BLaER1 (cell line): Measurements from ENCODE around the gene FALEC.
"Not testable (repeated sequence)": the region's sequence is repeated elsewhere in the genome, so short reads cannot be mapped to it uniquely, and the experiment has no call there.

Experiments used
- H3K27ac ChIP-seq: shearing (Covaris generic); formaldehyde crosslinking; 2 replicates; pipeline ENCODE4 v1.8.1; 2022
- H3K27me3 ChIP-seq: shearing (Covaris generic); formaldehyde crosslinking; 2 replicates; pipeline ENCODE4 v1.8.1; 2022
- H3K36me3 ChIP-seq: shearing (Covaris generic); formaldehyde crosslinking; 2 replicates; pipeline ENCODE4 v1.8.1; 2022
- H3K4me1 ChIP-seq: shearing (Covaris generic); formaldehyde crosslinking; 2 replicates; pipeline ENCODE4 v1.8.1; 2022
- H3K4me2 ChIP-seq: shearing (Covaris generic); formaldehyde crosslinking; 2 replicates; pipeline ENCODE4 v1.8.1; 2022
- H3K4me3 ChIP-seq: shearing (Covaris generic); formaldehyde crosslinking; 2 replicates; pipeline ENCODE4 v1.8.1; 2022
- H3K9ac ChIP-seq: shearing (Covaris generic); formaldehyde crosslinking; 2 replicates; pipeline ENCODE4 v1.8.1; 2022
- H3K9me3 ChIP-seq: shearing (Covaris generic); formaldehyde crosslinking; 2 replicates; pipeline ENCODE4 v1.8.1; 2022
- H4K20me1 ChIP-seq: shearing (Covaris generic); formaldehyde crosslinking; 2 replicates; pipeline ENCODE4 v1.8.1; 2022
- Cebpa-rat ChIP-seq: shearing (Covaris generic); IDR thresholded peaks from 2 replicates; pipeline ENCODE4 v1.8.1; 2022

The FALEC gene

GRCh38 chr1:150567717-150568593 is 52.4 kb downstream of the FALEC start:
- peak overlapping the region; percentile 58 for H3K9ac ChIP-seq
- peak overlapping the region; percentile 100 for H3K4me2 ChIP-seq
- no peak for TF ChIP-seq Cebpa-rat
- H4K20me1 ChIP-seq = peaks cover 82% of the 10 kb centered on the region
- peaks cover 31% of the 10 kb centered on the region for H3K36me3 ChIP-seq
- no peaks in the 10 kb centered on the region for H3K9me3 ChIP-seq
- H3K27me3 ChIP-seq = no peaks in the 10 kb centered on the region
- peak overlapping the region; percentile 54 for H3K4me3 ChIP-seq
- peaks cover 77% of the 10 kb centered on the region for H3K4me1 ChIP-seq
- peak overlapping the region; percentile 89 for H3K27ac ChIP-seq

- Histone ChIP-seq H3K4me2 (peak overlapping the region; percentile 100), H3K27ac (peak overlapping the region; percentile 89), H3K36me3 (peaks cover 37% of the 10 kb centered on the region), H3K9ac (no peak overlapping the region; the same call in 1 of the 2 replicates), H3K27me3 (no peaks in the 10 kb centered on the region), H3K9me3 (no peaks in the 10 kb centered on the region), H3K4me3 (no peak overlapping the region), H4K20me1 (peaks cover 82% of the 10 kb centered on the region), H3K4me1 (peaks cover 77% of the 10 kb centered on the region)
- no peak for TF ChIP-seq Cebpa-rat
Observed at GRCh38 chr1:150568594-150568966, 53.0 kb downstream of the FALEC start.

- H3K4me1 ChIP-seq = peaks cover 68% of the 10 kb centered on the region
- no peak overlapping the region for H3K4me3 ChIP-seq
- TF ChIP-seq Cebpa-rat = no peak
- H3K27ac ChIP-seq = no peak overlapping the region
- H4K20me1 ChIP-seq = peaks cover 100% of the 10 kb centered on the region
- H3K27me3 ChIP-seq = no peaks in the 10 kb centered on the region
- H3K36me3 ChIP-seq = peaks cover 80% of the 10 kb centered on the region
- H3K9me3 ChIP-seq = no peaks in the 10 kb centered on the region
- H3K4me2 ChIP-seq = peak overlapping the region; percentile 29
- H3K9ac ChIP-seq = peak overlapping the region; percentile 6; the same call in 1 of the 2 replicates
Observed at GRCh38 chr1:150572918-150573647, 57.5 kb downstream of the FALEC start.

- peak overlapping the region; percentile 29; the same call in 1 of the 2 replicates for H3K4me2 ChIP-seq
- peaks cover 80% of the 10 kb centered on the region for H3K36me3 ChIP-seq
- not testable (repeated sequence) for H3K27me3 ChIP-seq, H3K9me3 ChIP-seq, H3K27ac ChIP-seq, H3K4me3 ChIP-seq
- 0 out of 2 replicates have a peak overlapping the region, but pooled peaks have one; percentile 6 for H3K9ac ChIP-seq
- H4K20me1 ChIP-seq = peaks cover 100% of the 10 kb centered on the region
- H3K4me1 ChIP-seq = peaks cover 62% of the 10 kb centered on the region
Observed at GRCh38 chr1:150573648-150574071, 58.1 kb downstream of the FALEC start.

DNA sequence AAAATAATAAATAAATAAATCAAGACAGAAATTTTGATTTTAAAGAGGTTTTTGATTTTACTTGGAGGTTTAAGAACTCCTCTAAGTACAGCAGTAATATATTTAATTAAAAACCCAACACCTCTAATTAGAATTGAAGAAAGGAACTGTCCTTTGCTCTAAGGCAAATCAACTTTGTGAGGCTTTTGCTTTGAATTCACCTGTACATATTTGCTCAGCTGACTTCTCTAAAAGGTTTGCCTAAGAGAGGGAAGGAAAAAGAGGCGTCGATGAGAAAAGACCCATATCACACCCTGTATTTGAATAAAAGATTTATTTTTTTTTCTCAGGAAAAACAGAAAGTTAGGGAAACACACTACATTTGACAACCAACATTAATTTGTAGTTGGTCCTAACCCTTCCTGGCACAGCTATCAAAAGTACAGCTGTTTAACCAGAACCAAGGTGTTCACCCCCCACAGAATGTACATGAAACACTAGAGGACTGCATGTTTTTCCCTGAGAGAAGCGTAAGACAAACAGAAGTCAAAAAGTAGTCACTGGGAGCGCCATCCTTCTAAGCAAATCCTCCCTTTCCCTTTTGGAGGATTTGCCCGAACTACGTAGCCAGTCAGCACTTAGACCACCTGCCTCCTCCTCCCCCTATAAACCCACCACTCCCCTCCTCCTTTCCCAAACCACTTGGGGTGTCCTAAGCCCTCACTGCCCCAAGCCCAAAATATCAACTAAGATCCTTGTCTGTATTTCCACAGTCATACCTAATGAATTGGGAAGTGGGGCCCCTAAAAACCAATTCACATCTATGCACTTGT is 58.9 kb downstream of the FALEC start:
- Histone ChIP-seq H3K9ac (no peak overlapping the region), H3K27ac (no peak overlapping the region), H3K9me3 (no peaks in the 10 kb centered on the region), H3K4me1 (peaks cover 54% of the 10 kb centered on the region), H4K20me1 (peaks cover 99% of the 10 kb centered on the region), H3K4me3 (no peak overlapping the region), H3K36me3 (peaks cover 80% of the 10 kb centered on the region), H3K4me2 (peak overlapping the region; percentile 96), H3K27me3 (no peaks in the 10 kb centered on the region)
- TF ChIP-seq Cebpa-rat = no peak

DNA sequence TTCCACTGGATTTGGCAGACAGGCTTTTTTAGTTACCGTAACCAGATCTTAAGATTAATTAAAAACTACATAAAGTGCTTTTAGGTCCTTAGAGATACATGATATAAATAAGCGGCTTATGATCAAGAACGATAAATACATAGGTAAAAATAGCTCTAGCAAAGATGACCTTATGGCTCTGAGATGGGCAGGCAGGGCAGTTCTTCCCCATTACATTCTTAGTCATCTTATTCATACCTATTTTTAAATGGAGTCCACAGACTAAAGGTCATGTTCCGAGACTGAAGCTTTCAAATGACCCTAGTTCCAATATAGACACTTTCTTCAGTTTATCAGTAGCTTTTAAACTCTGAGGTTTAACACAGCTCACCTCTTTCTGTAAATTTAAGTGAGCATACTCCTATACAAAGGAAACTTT is 59.5 kb downstream of the FALEC start:
- peaks cover 92% of the 10 kb centered on the region for H4K20me1 ChIP-seq
- no peaks in the 10 kb centered on the region for H3K9me3 ChIP-seq
- H3K4me3 ChIP-seq = peak overlapping the region; percentile 100; the same call in 1 of the 2 replicates
- H3K27ac ChIP-seq = no peak overlapping the region
- peaks cover 75% of the 10 kb centered on the region for H3K36me3 ChIP-seq
- H3K4me2 ChIP-seq = peak overlapping the region; percentile 96
- H3K9ac ChIP-seq = no peak overlapping the region; the same call in 1 of the 2 replicates
- H3K4me1 ChIP-seq = peaks cover 51% of the 10 kb centered on the region
- no peaks in the 10 kb centered on the region for H3K27me3 ChIP-seq
- TF ChIP-seq Cebpa-rat = no peak

DNA sequence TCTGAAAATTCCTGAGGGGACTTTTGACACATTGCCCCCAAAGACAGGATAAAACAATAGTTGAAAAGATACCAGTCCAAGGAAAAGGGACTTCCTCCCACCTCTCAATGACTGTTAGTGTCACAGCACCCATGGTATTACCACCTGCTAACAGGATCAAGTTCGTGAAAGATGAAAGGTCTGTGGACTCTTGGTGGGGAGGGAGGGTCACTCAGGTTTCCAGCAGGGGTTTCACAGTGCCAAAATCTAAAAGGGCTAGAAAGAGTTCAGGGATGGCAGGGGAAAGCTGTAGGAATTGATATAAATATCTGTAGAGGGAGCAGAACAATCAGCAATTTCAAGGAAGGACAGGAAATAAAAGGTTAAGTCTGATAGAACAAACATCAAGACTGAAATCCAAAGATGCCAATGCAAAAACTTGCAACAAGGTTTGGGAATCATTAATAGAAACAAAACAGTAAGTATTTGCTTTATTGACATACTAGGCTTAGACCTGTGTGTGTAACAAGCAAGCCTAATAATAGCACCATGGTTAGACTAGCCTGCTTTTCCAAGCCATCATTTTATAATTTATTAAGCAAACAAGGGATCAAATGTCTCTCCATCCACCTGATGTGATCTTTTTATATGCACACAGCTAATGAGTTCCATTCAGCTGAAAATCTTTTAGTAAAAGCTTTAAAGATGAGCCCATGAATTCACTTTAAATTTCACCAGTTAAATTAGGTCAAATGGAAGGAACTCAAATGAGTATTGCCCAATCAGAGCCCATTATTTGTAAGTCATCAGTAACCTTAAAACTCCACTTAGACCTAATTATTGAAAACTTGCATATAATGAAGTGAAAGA is 60.2 kb downstream of the FALEC start:
- TF ChIP-seq Cebpa-rat = peak; percentile 34; the same call in 1 of the 2 replicates
- Histone ChIP-seq H3K36me3 (peaks cover 71% of the 10 kb centered on the region), H3K9ac (peak overlapping the region; percentile 99), H4K20me1 (peaks cover 86% of the 10 kb centered on the region), H3K9me3 (no peaks in the 10 kb centered on the region), H3K4me1 (peaks cover 53% of the 10 kb centered on the region), H3K27me3 (no peaks in the 10 kb centered on the region), H3K27ac (no peak overlapping the region), H3K4me3 (peak overlapping the region; percentile 100), H3K4me2 (peak overlapping the region; percentile 96)

DNA sequence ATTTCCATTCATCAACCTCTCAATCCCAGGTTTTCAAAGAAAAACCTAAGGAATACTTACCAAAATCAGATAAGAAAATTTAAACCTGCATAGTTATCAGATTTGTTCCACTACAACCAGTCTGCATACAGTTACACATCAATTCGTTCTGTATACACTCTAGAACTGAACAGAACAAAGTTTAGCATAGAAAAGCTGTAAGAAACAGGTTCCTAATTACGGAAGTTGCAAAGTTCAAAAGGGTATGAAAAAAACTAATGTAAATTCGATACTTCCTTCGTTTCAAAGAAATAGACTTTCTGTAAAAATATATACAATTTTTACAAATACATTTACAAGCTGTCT is 60.8 kb downstream of the FALEC start:
- H3K9ac ChIP-seq = peak overlapping the region; percentile 99
- H3K27me3 ChIP-seq = no peaks in the 10 kb centered on the region
- H3K36me3 ChIP-seq = peaks cover 65% of the 10 kb centered on the region

More for the DNA sequence above, 60.8 kb downstream of the FALEC start:
- H3K27ac ChIP-seq = peak overlapping the region; percentile 99; the same call in 1 of the 2 replicates
- H4K20me1 ChIP-seq = peaks cover 80% of the 10 kb centered on the region
- no peaks in the 10 kb centered on the region for H3K9me3 ChIP-seq
- peaks cover 58% of the 10 kb centered on the region for H3K4me1 ChIP-seq
- H3K4me2 ChIP-seq = peak overlapping the region; percentile 96
- TF ChIP-seq Cebpa-rat = no peak; the same call in 1 of the 2 replicates
- H3K4me3 ChIP-seq = peak overlapping the region; percentile 100
